Activated CD4-positive, alpha-beta T cell treated with anti-CD3 and anti-CD28 coated beads for 4 hours (primary cell): ENCODE results near the gene CDKL2.
"Not testable (repeated sequence)": the region's sequence is repeated elsewhere in the genome, so short reads cannot be mapped to it uniquely, and the experiment has no call there.

Source experiments
- DNase-seq, 2 donors: peaks; one replicate each; pipeline ENCODE4 v3.0.0-alpha.2; 2020

The CDKL2 gene

GRCh38 chr4:75630174-75630936, at the start of gene CDKL2:
CDKL2 (minus strand) TSS chr4:75630528; CDS start chr4:75625988, 4,540 bp downstream.
- peak; percentile 91 to 92 for DNase-seq

GRCh38 chr4:75678965-75679364, 48.6 kb upstream of the CDKL2 start:
- no peak for DNase-seq

DNA sequence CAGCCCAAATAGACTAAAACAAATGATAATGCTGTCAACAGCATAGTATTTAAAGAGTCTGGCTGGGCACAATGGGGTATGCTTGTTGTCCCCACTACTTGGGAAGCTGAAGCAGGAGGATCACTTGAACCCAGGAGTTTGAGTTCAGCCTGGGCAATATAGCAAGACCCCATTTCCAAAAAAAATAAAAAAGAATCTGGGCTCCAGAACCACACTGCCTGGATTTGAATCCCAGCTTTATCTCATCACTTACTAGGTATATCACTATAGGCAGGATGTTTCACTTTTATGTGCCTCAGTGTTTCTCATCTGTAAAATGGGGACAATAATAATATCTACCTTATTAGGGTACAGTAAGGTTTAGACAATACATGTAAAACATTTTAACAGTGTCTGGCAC, 48.1 kb upstream of the CDKL2 start:
- no peak for DNase-seq

DNA sequence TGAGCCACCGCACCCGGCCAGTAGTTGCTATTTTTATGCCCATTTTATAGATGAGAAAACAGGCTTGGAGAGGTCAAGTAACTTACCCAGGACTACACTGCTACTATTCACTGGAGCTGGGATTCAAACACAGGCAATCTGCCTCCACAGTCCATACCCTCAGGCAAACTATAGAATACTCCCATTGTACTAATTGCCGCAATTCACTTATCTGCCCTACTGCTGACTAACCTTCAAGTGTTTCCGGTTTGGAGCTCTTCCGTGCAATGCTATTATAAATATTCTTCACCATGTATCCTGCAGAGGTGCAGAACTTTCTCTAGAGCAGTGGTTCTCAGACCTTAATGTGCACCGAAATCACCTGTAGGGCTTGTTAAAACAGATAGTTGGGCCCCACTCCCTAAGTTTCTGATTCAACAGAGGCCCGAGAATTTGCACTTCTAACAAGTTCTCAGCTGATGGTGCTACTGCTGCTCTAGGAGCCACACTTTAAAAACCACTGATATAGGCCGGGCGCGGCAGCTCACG, 44.7 kb upstream of the CDKL2 start:
- DNase-seq: no peak

GRCh38 chr4:75673959-75674328, 43.6 kb upstream of the CDKL2 start:
- DNase-seq: no peak

- DNase-seq: peak; percentile 97 to 98
These were observed 43.0 kb upstream of the CDKL2 start, which contains the start of gene G3BP2 for GRCh38 chr4:75673027-75673958. G3BP2 (minus strand) TSS chr4:75673411; CDS start chr4:75662025, 11,386 bp downstream.

GRCh38 chr4:75672461-75673026, 42.2 kb upstream of the CDKL2 start:
- peak; percentile 78 to 80 for DNase-seq

DNA sequence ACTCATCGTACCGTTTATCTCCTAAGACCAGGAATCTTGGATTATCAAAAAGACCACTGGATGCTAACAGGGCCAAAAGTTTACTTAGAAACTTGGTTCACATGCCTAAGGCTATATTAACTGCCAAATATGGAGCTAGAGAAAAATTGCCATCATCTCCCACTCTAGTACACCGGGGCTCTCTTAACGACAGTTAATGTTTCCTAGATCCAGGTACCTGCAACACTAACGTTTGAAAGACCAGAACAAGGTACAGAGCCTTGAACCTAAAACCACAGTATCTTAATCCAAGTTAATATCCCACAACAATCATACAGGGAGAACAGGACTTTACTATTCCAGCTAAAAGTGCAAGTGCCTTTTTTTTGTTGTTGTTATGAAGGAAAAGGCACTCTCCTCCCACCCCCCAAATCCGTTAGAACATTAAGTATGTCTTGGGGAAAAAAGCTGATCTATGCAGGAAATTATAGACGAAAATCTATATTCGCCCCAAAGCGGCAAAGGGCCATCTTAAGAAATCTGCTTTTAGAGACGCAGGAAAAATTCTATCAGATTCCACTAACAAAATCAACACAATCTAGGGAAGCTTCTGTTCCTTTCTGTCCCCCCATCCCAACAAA, 41.6 kb upstream of the CDKL2 start:
- DNase-seq: no peak

DNA sequence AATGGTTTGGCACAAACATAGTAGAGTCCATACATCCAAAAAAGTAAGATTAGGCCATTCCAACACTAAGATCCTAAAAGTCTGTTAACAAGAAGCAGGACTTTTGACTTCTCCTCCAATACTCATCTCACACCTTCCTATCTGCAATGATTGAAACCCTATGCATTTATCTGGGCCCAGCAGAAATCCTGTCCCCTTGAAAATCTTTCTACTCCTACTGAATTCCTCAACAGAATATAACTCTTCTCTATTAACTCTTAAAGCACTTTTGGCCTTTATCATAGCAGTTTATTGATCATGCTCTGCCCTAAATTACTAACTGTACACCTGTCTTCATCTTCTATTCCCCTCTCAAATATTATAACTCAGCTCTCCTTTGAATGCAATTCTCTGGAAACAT, 38.3 kb upstream of the CDKL2 start:
- no peak for DNase-seq

- not testable (repeated sequence) for DNase-seq
These were observed 37.3 kb upstream of the CDKL2 start for GRCh38 chr4:75667636-75668035.

GRCh38 chr4:75666299-75666698, 36.0 kb upstream of the CDKL2 start:
- DNase-seq: no peak

GRCh38 chr4:75664604-75665003, 34.3 kb upstream of the CDKL2 start:
- not testable (repeated sequence) for DNase-seq

GRCh38 chr4:75662626-75663025, 32.3 kb upstream of the CDKL2 start:
- DNase-seq: no peak

GRCh38 chr4:75660491-75660890, 30.2 kb upstream of the CDKL2 start:
- no peak for DNase-seq

- no peak for DNase-seq
These were observed 29.2 kb upstream of the CDKL2 start for GRCh38 chr4:75659512-75660031.

DNA sequence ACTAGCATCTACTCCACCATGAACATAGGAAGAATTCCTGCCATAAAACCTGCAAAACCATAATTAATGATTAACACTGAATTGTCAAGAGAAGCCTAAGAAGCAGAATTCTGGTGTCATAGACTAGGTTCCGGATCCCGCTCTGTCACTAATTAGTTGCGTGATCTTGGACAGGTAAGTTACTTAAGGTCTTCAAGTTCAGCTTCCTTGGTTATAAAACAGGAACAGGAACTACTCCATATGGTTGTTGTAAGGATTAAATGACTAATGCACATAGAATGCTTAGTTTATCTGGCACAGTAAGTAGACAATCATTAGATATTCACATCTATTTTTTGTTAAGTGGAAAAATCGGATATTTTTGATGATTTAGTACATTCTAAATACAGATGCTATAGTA, 28.5 kb upstream of the CDKL2 start:
- no peak for DNase-seq

DNA sequence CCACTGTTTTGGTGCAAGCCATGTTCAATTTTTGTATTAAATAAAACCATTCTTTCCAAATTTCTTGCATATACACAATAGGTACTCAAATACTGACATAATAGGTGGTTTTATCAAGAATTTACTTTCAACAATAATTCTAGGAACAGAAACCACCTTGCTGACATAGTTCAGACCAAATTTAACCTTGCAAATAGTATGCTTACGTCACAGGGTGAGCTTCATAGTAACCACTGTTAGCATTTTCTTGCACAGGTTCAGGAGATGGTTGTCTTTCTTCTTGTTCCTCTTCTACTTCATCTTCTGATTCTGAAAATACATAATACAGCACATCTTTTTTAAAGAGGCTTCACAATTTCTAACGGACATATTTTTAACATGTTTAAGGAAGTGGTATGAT, 25.2 kb upstream of the CDKL2 start:
- DNase-seq: peak in 1 of 2 donors; percentile 12

DNA sequence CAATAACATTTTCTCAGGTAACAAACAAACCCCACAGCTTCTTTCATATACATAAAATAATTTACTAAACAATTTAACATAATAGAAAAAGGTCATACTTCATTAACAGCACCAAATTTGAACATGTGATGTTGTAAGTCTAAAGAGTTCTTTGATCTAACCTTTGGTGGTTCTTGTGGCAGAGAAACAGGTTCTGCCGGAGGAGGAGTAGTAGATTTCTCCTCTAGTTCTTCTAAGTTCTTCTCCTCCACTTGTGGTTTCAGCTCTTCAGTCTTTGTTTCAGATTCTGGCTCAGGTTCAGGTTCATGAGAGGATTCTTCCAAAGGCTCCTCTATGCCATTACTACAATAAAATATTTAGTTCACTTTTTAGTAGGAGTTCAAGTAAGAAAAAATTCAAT, 24.6 kb upstream of the CDKL2 start:
- DNase-seq: no peak

DNA sequence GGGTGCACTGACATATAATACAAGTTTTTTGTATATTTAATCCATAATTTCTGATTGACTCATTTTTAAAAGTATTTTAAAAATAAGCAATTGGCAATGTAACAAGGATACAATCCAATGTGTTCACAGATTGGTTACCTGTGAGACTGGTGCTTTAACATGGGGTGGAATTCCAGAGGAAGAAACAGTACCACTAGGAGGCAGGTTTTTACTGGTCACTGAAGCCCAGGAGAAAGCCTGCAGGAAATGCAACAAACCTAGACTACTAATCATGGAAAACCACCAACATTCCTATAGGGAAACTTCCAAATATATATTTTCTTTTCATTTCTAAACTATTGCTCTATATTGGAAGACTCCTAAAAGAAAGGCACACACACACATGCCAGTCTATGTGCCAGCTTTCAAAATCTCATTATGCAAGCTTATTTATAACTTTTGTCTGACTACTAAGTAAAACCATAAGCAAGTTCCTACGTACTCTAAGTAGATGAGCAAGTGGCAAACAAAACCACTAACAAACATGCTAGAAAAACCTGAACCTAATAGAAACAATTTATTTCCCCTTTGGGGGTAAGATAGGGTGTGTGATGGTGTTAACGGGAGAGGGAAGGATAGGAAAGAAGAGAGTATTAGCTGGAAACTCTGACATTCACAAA, 23.6 kb upstream of the CDKL2 start:
- DNase-seq: no peak

- no peak for DNase-seq
These were observed 13.8 kb upstream of the CDKL2 start for GRCh38 chr4:75644095-75644494.

- no peak for DNase-seq
These were observed 13.3 kb upstream of the CDKL2 start for GRCh38 chr4:75643651-75644050.

DNA sequence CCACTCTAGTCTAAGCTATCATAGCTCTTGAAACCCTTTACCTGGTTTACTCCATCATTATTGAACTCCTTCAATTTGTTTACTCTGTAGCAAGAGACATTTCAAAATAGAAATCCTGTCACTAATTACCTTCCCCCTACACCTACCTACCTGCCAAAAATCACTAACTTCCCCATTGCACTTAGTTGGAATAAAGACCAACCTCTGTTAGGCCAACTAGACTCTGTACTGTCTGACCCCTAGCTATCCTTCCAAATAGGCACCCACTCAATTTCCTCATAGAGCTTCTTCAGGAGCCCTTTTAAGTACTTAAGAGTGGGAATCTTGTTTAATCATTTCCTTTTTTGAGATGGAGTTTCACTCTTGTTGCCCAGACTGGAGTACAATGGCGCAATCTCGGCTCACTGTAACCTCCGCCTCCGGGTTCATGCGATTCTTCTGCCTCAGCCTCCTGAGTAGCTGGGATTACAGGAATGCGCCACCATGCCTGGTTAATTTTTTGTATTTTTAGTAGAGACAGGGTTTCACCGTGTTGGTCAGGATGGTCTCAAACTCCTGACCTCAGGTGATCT, 8.9 kb upstream of the CDKL2 start:
- DNase-seq: no peak
